Smooth muscle cell (in vitro differentiated cells): Measurements from ENCODE around the gene SULT1B1. TPM values are rescaled to one million over a fixed set of nuclear protein-coding genes. Genes with fewer than 3 reads are reported as not detected.

Experiments used
- DNase-seq: peaks from one replicate; lab custom pipeline; 2025; ENCODE audit not compliant: unreplicated experiment; lab: John Stamatoyannopoulos, UW
- H2AFZ ChIP-seq: fragments of 200-600 bp; sonication (generic); 2 replicates; pipeline ENCODE4 v1.6.0; 2016; ENCODE audit warnings: antibody characterized with exemption, low read depth, mild to moderate bottlenecking
- H3F3A ChIP-seq: fragments of 200-600 bp; sonication (generic); 2 replicates; pipeline ENCODE4 v1.6.0; 2017; ENCODE audit warnings: antibody characterized with exemption, low read depth
- H3K27ac ChIP-seq: fragments of 200-600 bp; sonication (generic); 2 replicates; pipeline ENCODE4 v1.5.1; 2016; ENCODE audit warnings: low read depth, mild to moderate bottlenecking
- H3K27me3 ChIP-seq: fragments of 200-600 bp; sonication (generic); 2 replicates; pipeline ENCODE4 v1.6.1; 2016; ENCODE audit warnings: low read depth, mild to moderate bottlenecking
- H3K36me3 ChIP-seq: fragments of 200-600 bp; sonication (generic); 2 replicates; pipeline ENCODE4 v1.5.1; 2016; ENCODE audit warnings: low read depth
- H3K4me1 ChIP-seq: fragments of 200-600 bp; sonication (generic); 2 replicates; pipeline ENCODE4 v1.5.1; 2016; ENCODE audit warnings: low read depth
- H3K4me2 ChIP-seq: fragments of 200-600 bp; sonication (generic); 2 replicates; pipeline ENCODE4 v1.6.0; 2016; ENCODE audit warnings: mild to moderate bottlenecking
- H3K4me3 ChIP-seq: fragments of 200-600 bp; sonication (generic); 2 replicates; pipeline ENCODE4 v1.5.1; 2016; ENCODE audit warnings: mild to moderate bottlenecking
- H3K79me2 ChIP-seq: fragments of 200-600 bp; sonication (generic); 2 replicates; pipeline ENCODE4 v1.6.0; 2016; ENCODE audit warnings: low read depth, mild to moderate bottlenecking
- H3K9ac ChIP-seq: fragments of 200-600 bp; sonication (generic); 2 replicates; pipeline ENCODE4 v1.6.0; 2016; ENCODE audit warnings: low read depth
- H3K9me3 ChIP-seq: fragments of 200-600 bp; sonication (generic); replicated peaks from 2 replicates; pipeline ENCODE4 v1.5.1; 2016; ENCODE audit warnings: low read depth
- H4K20me1 ChIP-seq: fragments of 200-600 bp; sonication (generic); 2 replicates; pipeline ENCODE4 v1.6.0; 2016; ENCODE audit warnings: low read depth
- CTCF ChIP-seq: fragments of 200-600 bp; sonication (generic); IDR thresholded peaks from 2 replicates; pipeline ENCODE4 v1.5.1; 2017; ENCODE audit warnings: borderline replicate concordance, mild to moderate bottlenecking, antibody characterized with exemption; ENCODE audit not compliant: insufficient read depth, poor library complexity, severe bottlenecking
- WGBS: methylation state at CpG from one replicate; pipeline ENCODE4 v1.1.7; 2016; ENCODE audit warnings: low lambda C conversion rate; 5-methylcytosine and 5-hydroxymethylcytosine counted together
- polyA plus RNA-seq: library from polyadenylated mRNA; unstranded; fragments of >200 nt; fragmentation: Nextera tagmentation; extraction: Ambion mirVana; gene quantifications from 2 replicates; pipeline ENCODE4 v1.2.1, GENCODE V29; 2016
- total RNA-seq: library from RNA; depleted of rRNA; stranded (reverse); fragments of >200 nt; gene quantifications from 2 replicates; pipeline ENCODE4 v1.2.3, GENCODE V29; 2014

The SULT1B1 gene
- total and polyA plus RNA-seq, 2 experiments from 2014 or later = not detected

- no peak for DNase-seq
- no peaks in the 10 kb centered on the region for H3K9me3 ChIP-seq
- H3F3A ChIP-seq = no peaks in the 10 kb centered on the region
- H3K27ac ChIP-seq = no peak overlapping the region
- H3K36me3 ChIP-seq = no peaks in the 10 kb centered on the region
- H3K27me3 ChIP-seq = no peaks in the 10 kb centered on the region
- 93% methylated on average over 3 of the region's 3 CpGs for WGBS
- H3K79me2 ChIP-seq = no peaks in the 10 kb centered on the region
- no peak overlapping the region for H3K4me2 ChIP-seq
- no peaks in the 10 kb centered on the region for H4K20me1 ChIP-seq
- no peaks in the 10 kb centered on the region for H3K4me1 ChIP-seq
- H3K9ac ChIP-seq = no peak overlapping the region
- no peak overlapping the region for H3K4me3 ChIP-seq
- TF ChIP-seq CTCF = no peak
- H2AFZ ChIP-seq = no peak overlapping the region
These were observed 58.2 kb downstream of the SULT1B1 start for GRCh38 chr4:69702201-69702600.

- DNase-seq = no peak
- H3F3A ChIP-seq = no peaks in the 10 kb centered on the region
- no peak overlapping the region for H2AFZ ChIP-seq
- no peak overlapping the region for H3K4me2 ChIP-seq
- H3K4me3 ChIP-seq = no peak overlapping the region
- no peaks in the 10 kb centered on the region for H3K36me3 ChIP-seq
- no peak overlapping the region for H3K9ac ChIP-seq
- 90% methylated on average over 4 of the region's 4 CpGs for WGBS
- no peaks in the 10 kb centered on the region for H3K9me3 ChIP-seq
- H4K20me1 ChIP-seq = no peaks in the 10 kb centered on the region
- H3K79me2 ChIP-seq = no peaks in the 10 kb centered on the region
- no peaks in the 10 kb centered on the region for H3K27me3 ChIP-seq
- no peaks in the 10 kb centered on the region for H3K4me1 ChIP-seq
- no peak for TF ChIP-seq CTCF
- no peak overlapping the region for H3K27ac ChIP-seq
These were observed 58.7 kb downstream of the SULT1B1 start for GRCh38 chr4:69701696-69702095.

GRCh38 chr4:69697536-69698242 is 62.7 kb downstream of the SULT1B1 start:
- Histone ChIP-seq H3K9me3 (no peaks in the 10 kb centered on the region), H2AFZ (no peak overlapping the region), H4K20me1 (no peaks in the 10 kb centered on the region), H3K27ac (no peak overlapping the region), H3F3A (no peaks in the 10 kb centered on the region), H3K36me3 (no peaks in the 10 kb centered on the region), H3K4me3 (no peak overlapping the region), H3K27me3 (no peaks in the 10 kb centered on the region), H3K4me2 (no peak overlapping the region), H3K9ac (no peak overlapping the region), H3K4me1 (no peaks in the 10 kb centered on the region), H3K79me2 (no peaks in the 10 kb centered on the region)
- no peak for TF ChIP-seq CTCF
- WGBS = 93% methylated on average over 1 of the region's 1 CpG
- DNase-seq = no peak

GRCh38 chr4:69689599-69689998 is 70.8 kb downstream of the SULT1B1 start:
- Histone ChIP-seq H3K36me3 (no peaks in the 10 kb centered on the region), H2AFZ (no peak overlapping the region), H3K4me3 (no peak overlapping the region), H3K4me1 (no peaks in the 10 kb centered on the region), H3F3A (no peaks in the 10 kb centered on the region), H3K27me3 (no peaks in the 10 kb centered on the region), H3K9ac (no peak overlapping the region), H3K4me2 (peak overlapping the region; percentile 22), H3K27ac (no peak overlapping the region), H3K9me3 (no peaks in the 10 kb centered on the region), H3K79me2 (no peaks in the 10 kb centered on the region), H4K20me1 (no peaks in the 10 kb centered on the region)
- peak; percentile 74 for TF ChIP-seq CTCF
- no peak for DNase-seq
- 30% methylated on average over 1 of the region's 1 CpG for WGBS
